Activated CD4-positive, alpha-beta memory T cell treated with anti-CD3 and anti-CD28 coated beads for 36 hours (primary cell): Measurements from ENCODE around the gene PRELID2. TPM values are rescaled to one million over a fixed set of nuclear protein-coding genes. Genes with fewer than 3 reads are reported as not detected.
A peak's percentile ranks its signal among the peaks of the same experiment; 100 is the strongest.
"Not testable (repeated sequence)": the region's sequence is repeated elsewhere in the genome, so short reads cannot be mapped to it uniquely, and the experiment has no call there.

ENCODE experiments used
- CTCF ChIA-PET: fragments of 350-600 bp; sonication (Branson Sonifier 250); formaldehyde crosslinking; loops from one replicate; lab custom pipeline; 2021; ENCODE audit warnings: antibody characterized with exemption, inconsistent platforms; lab: Charles Lee
- POLR2A ChIA-PET: fragments of 350-600 bp; sonication (Branson Sonifier 250); formaldehyde crosslinking; loops from one replicate; lab custom pipeline; 2021; ENCODE audit warnings: antibody characterized with exemption; lab: Charles Lee
- DNase-seq: peaks from one replicate; pipeline ENCODE4 v3.0.0-alpha.2; 2020
- H3K27ac Mint-ChIP-seq: one replicate; pipeline ENCODE4 v1.8.0; 2021; ENCODE audit warnings: mixed read lengths
- H3K27me3 Mint-ChIP-seq: one replicate; pipeline ENCODE4 v1.8.0; 2021; ENCODE audit warnings: mixed read lengths
- H3K36me3 Mint-ChIP-seq: one replicate; pipeline ENCODE4 v1.8.0; 2021; ENCODE audit warnings: mixed read lengths
- H3K4me1 Mint-ChIP-seq: one replicate; pipeline ENCODE4 v1.8.0; 2021; ENCODE audit warnings: low read depth, mixed read lengths
- H3K4me3 Mint-ChIP-seq: one replicate; pipeline ENCODE4 v1.8.0; 2021; ENCODE audit warnings: mild to moderate bottlenecking, mixed read lengths
- H3K9me3 Mint-ChIP-seq: one replicate; pipeline ENCODE4 v1.8.0; 2021; ENCODE audit warnings: mixed read lengths
- intact Hi-C: fragments of 100-400 bp; cut with micrococcal nuclease; formaldehyde crosslinking; loops from one replicate; pipeline ENCODE4 v1.15.1; 2023
- total RNA-seq, 2 experiments: library from RNA; stranded (reverse); gene quantifications; one replicate each; pipeline ENCODE4 v1.2.3, GENCODE V29; 2021

The PRELID2 gene
- 1 to 10 TPM; 3.8 to 4.3 TPM for total RNA-seq

DNA sequence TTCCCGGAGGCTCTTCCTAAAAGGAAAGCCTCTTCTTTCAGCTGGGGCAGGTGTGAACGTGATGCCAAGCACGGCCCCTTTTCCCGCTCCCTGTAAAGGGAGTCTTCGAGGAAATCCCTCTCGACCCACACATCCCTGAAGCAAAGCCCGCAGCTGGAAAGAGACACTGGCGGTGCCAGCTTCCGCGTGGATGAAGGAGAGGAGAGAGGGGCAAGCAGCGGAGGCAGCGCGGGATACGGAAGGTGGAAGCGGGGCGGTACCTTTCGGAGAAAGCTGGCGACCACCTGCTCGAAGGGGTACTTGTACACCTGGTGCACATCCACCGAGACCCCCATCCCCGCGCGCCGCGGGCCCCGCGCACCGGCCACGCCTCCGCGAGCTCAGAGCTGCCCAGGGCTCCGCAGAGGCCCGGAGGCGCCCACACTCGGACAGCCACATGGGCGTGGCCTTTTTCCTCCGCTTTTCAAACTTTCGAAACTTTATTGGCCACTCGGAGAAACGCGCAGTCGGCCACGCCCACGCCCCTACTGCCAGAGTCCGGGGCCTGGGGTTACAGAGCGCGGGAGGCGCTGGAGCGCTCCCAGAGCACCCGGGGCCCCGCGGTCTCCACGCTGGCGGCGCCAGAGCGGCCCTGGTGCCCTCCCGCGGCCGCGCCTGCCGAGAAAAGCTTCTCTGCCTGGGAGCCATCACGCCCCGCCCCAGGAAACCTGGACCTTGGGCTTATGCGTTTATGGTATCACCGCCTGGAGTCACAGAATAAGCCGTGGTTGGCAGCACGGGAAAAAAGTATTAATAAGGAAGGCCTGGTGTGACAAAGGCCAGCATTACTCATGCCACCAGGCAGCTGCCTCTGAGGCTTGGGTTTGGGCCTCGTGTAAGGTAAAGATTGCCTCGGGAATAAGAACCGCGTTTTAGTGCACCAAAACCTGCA is at the start of gene PRELID2:
TSS of gene PRELID2 (minus strand) at position 426 of the 931 bp plus-strand sequence. CDS start at position 335, 91 bp downstream.
- Mint-ChIP-seq H3K4me1 (peaks cover 11% of the 10 kb centered on the region), H3K36me3 (no peaks in the 10 kb centered on the region), H3K27ac (no peak within 1 kb of the TSS), H3K9me3 (no peaks in the 10 kb centered on the region), H3K27me3 (peaks cover 7% of the 10 kb centered on the region), H3K4me3 (peak within 1 kb of the TSS; percentile 53)
- ChIA-PET CTCF (interaction anchor here (0.6 to 4.6 kb wide), 4 partner anchors 9 to 1631 kb away, joined by 3 to 32 read pairs (median 3); no protein-coding TSS in a partner anchor), POLR2A (interaction anchor here (0.5 kb wide), 1 partner anchor 21 kb away, joined by 4 read pairs; no protein-coding TSS in a partner anchor)
- intact Hi-C loops, result loop anchor here (2.0 to 10.0 kb wide), 4 partner anchors 38 to 610 kb away; partner anchors contain the start of genes RBM27, SH3RF2 and TCERG1
- DNase-seq, result peak; percentile 76

DNA sequence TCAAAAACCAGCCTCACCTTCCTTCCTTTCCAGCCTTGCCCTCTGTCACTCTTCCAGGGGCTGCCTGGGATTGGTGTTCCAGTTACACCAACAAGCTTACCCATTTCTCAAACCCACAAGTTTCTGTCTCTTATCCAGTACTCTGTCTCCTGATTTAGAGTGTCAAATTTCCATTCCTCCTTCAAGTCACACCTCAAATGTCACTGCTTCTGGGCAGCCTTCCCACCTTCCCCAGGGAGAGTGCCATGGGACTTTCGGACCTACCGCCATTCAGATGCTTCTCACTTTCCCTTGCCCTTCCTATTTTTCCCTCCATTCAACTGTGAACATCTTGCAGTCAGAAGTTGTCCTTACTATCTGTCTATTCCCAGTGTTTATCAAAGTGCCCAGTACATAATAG is 39.6 kb upstream of the PRELID2 start:
- POLR2A ChIA-PET, result interaction anchor here (0.5 kb wide), 1 partner anchor 20 kb away, joined by 3 read pairs; no protein-coding TSS in a partner anchor
- CTCF ChIA-PET, result no interaction called here
- Mint-ChIP-seq H3K4me3 (no peak overlapping the region), H3K4me1 (no peaks in the 10 kb centered on the region), H3K9me3 (no peaks in the 10 kb centered on the region), H3K27me3 (peaks cover 9% of the 10 kb centered on the region), H3K36me3 (no peaks in the 10 kb centered on the region), H3K27ac (no peak overlapping the region)
- no peak for DNase-seq
- intact Hi-C loops, result no loop called here

DNA sequence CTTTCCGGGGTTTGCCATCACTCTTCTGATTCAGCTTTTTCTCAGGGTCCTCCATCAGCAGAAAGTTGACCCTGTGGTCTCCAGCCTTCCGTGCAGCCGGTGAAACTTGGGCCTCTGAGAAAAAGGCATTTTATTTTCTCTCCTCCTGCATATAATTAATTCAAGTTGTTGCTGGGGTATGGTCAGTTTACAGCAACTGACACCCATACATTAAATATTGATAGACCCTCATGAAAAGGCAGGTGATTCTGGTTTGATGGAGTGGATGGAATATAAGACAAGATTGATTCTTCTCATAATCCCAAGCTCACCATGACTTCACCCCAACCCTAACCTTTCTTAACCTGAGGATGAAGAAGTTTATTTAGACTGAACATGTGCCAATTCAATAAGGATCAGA is 37.8 kb upstream of the PRELID2 start, which contains the start of gene GRXCR2:
TSS of gene GRXCR2 (minus strand) at position 101 of the 400 bp plus-strand sequence. CDS start at position 55, 46 bp downstream.
- no peaks in the 10 kb centered on the region for H3K4me1 Mint-ChIP-seq
- no peak within 1 kb of the TSS for H3K4me3 Mint-ChIP-seq
- peaks cover 12% of the 10 kb centered on the region for H3K27me3 Mint-ChIP-seq
- intact Hi-C loops, result no loop called here
- DNase-seq, result no peak
- CTCF ChIA-PET, result no interaction called here
- H3K27ac Mint-ChIP-seq, result no peak within 1 kb of the TSS
- POLR2A ChIA-PET, result no interaction called here
- H3K9me3 Mint-ChIP-seq, result no peaks in the 10 kb centered on the region
- H3K36me3 Mint-ChIP-seq, result no peaks in the 10 kb centered on the region

DNA sequence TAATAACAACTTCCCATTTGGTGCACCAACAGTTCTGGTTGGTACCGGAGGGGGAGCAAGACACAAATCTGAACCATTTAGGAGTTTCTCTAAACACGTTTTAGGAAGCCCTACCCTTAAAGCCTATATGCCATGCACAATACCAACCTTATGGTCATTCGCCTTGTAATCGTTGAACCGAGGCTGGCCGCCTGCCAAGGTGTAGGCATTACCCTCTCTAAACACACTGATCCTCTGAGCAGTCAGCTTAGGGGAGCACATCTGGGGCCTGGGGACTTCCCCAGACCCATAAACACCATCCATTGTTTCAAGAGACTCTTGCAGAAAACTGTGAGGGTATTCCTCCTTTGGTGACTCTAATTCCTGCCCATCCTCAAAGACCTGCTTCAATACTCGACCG is 37.3 kb upstream of the PRELID2 start:
- DNase-seq, result no peak
- H3K9me3 Mint-ChIP-seq, result no peaks in the 10 kb centered on the region
- CTCF ChIA-PET, result no interaction called here
- POLR2A ChIA-PET, result no interaction called here
- intact Hi-C loops, result no loop called here
- H3K27me3 Mint-ChIP-seq, result peaks cover 12% of the 10 kb centered on the region
- no peaks in the 10 kb centered on the region for H3K36me3 Mint-ChIP-seq
- no peak overlapping the region for H3K27ac Mint-ChIP-seq
- H3K4me3 Mint-ChIP-seq, result no peak overlapping the region
- no peaks in the 10 kb centered on the region for H3K4me1 Mint-ChIP-seq

DNA sequence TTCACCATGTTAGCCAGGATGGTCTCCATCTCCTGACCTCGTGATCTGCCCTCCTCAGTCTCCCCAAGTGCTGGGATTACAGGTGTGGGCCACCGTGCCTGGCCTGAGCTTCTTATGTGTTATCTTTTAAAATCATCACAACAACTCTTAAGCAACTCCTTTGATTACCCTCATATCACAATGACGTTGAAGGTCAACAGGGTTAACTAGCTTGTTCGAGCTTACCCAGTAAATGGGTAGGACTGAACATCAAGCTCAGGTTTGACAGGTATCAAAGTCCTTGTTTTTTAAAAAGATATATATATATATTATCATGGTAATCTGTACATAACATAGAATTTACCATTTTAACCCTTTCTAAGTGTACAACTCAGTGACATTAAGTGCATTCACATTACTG is 34.6 kb upstream of the PRELID2 start:
- ChIA-PET POLR2A (no interaction called here), CTCF (interaction anchor here (0.7 kb wide), 1 partner anchor 287 kb away, joined by 5 read pairs; no protein-coding TSS in a partner anchor)
- no peak overlapping the region for H3K4me3 Mint-ChIP-seq
- no peak overlapping the region for H3K27ac Mint-ChIP-seq
- H3K4me1 Mint-ChIP-seq, result no peaks in the 10 kb centered on the region
- H3K9me3 Mint-ChIP-seq, result no peaks in the 10 kb centered on the region
- H3K27me3 Mint-ChIP-seq, result peaks cover 7% of the 10 kb centered on the region
- DNase-seq, result no peak
- no peaks in the 10 kb centered on the region for H3K36me3 Mint-ChIP-seq
- intact Hi-C loops, result no loop called here

DNA sequence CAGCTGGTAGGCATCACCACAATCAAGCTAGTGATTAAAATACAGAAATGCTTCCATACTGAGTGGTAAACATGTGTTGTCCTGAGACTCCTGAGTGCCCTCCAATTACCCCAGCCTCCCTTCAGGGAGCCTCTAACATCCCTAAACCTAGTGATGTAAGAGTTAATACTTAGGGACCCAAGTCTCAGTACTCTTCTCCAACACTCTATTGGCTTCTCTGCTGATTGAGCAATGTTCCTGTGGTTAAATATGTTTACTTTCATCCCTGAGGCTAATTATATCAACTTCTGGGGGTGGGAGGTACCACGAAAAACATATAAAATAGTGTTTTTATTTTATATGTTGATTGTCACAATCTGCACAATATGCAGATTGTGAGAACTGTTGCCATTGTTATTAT is 32.7 kb upstream of the PRELID2 start:
- no peak for DNase-seq
- Mint-ChIP-seq H3K9me3 (no peaks in the 10 kb centered on the region), H3K27me3 (peaks cover 6% of the 10 kb centered on the region), H3K27ac (no peak overlapping the region), H3K4me3 (no peak overlapping the region), H3K4me1 (no peaks in the 10 kb centered on the region), H3K36me3 (no peaks in the 10 kb centered on the region)
- POLR2A ChIA-PET, result no interaction called here
- intact Hi-C loops, result no loop called here
- CTCF ChIA-PET, result no interaction called here

DNA sequence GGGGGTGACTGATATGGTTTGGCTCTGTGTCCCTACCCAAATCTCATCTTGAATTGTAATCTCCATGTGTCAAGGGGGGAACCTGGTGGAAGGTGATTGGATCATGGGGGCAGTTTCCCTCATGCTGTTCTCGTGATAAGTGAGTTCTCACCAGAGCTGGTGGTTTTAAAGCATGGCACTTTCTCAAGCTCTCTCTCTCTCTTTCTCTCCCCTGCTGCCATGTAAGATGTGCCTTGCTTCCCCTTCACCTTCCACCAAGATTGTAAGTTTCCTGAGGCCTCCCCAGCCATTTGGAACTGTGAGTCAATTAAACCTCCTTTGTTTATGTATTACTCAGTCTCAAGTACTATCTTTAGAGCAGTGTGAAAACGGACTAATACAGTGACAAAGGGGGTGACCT is 29.3 kb upstream of the PRELID2 start:
- H3K4me3 Mint-ChIP-seq, CTCF ChIA-PET, H3K36me3 Mint-ChIP-seq, POLR2A ChIA-PET, H3K4me1 Mint-ChIP-seq, DNase-seq, H3K9me3 Mint-ChIP-seq, H3K27ac Mint-ChIP-seq, intact Hi-C loops: not testable (repeated sequence)
- H3K27me3 Mint-ChIP-seq, result peaks cover 12% of the 10 kb centered on the region

DNA sequence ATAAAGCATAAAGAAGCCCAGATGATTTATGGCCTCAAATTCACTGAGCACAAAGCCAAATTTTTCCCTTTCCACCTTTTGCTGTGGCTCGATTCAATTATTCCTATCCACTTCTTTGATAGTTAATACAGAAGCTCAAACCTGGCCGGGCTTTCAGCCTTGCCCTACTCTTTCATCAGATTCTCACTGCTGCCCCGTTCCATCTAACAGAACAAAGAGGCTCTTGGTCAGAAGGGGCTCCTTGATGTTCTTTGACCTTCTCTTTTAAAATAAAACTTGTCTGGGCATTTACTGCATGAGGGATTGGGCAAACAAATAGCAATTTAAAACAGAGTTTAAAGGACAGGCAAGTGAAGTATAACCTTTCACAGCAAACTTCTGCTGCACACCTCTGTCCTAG is 27.9 kb upstream of the PRELID2 start:
- H3K27ac Mint-ChIP-seq, result no peak overlapping the region
- no peak overlapping the region for H3K4me3 Mint-ChIP-seq
- intact Hi-C loops, result no loop called here
- H3K36me3 Mint-ChIP-seq, result no peaks in the 10 kb centered on the region
- no peaks in the 10 kb centered on the region for H3K4me1 Mint-ChIP-seq
- peaks cover 9% of the 10 kb centered on the region for H3K27me3 Mint-ChIP-seq
- DNase-seq, result no peak
- ChIA-PET POLR2A (no interaction called here), CTCF (no interaction called here)
- H3K9me3 Mint-ChIP-seq, result no peaks in the 10 kb centered on the region

DNA sequence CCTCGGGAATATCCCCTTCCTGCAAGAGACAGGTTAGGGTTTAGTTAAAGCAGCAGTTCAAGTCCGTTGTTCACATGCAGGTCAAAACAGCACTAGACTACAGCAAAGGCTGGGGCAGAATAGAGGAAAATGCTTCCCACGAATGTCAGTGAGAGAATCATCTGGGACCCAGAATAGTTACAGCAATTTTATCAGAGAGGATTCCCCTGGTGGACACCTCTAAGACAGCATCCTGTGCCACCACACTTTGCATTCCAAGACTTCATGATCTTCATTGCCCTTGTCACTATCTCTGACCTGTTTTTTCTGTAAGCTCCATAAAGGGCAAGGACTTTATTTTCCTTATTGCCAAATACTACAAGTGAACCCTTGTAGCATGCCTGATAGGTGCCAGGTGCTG is 24.8 kb upstream of the PRELID2 start:
- no peak for DNase-seq
- H3K4me1 Mint-ChIP-seq, result no peaks in the 10 kb centered on the region

DNA sequence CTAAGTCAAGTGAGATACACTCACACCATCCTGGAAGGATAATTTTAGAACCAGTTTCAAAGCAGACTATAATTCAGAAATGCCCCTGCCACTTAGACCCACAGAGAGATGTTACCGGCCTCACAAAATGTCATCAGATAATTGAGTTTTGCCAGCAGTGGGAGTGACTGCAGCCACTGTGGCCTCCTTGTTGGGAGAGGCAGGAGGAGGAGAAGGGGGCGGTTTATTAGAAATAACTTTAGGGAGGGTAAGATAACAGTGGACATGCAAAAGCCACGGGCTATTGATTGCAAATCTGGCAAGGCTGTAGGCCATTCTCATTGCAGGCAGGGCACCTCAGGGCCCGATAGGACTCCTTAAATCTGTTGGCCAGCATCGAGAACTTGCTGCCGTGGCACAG is 24.3 kb upstream of the PRELID2 start:
- H3K9me3 Mint-ChIP-seq, result no peaks in the 10 kb centered on the region
- POLR2A ChIA-PET, result no interaction called here
- H3K27me3 Mint-ChIP-seq, result peaks cover 11% of the 10 kb centered on the region
- no peak overlapping the region for H3K27ac Mint-ChIP-seq
- H3K4me1 Mint-ChIP-seq, result no peaks in the 10 kb centered on the region
- intact Hi-C loops, result no loop called here
- H3K36me3 Mint-ChIP-seq, result no peaks in the 10 kb centered on the region
- H3K4me3 Mint-ChIP-seq, result no peak overlapping the region
- no peak for DNase-seq
- CTCF ChIA-PET, result interaction anchor here (1.2 kb wide), 1 partner anchor 29 kb away, joined by 3 read pairs; no protein-coding TSS in a partner anchor

More for the DNA sequence above, 24.8 kb upstream of the PRELID2 start:
- no peak overlapping the region for H3K27ac Mint-ChIP-seq
- CTCF ChIA-PET, result interaction anchor here (0.8 to 1.2 kb wide), 2 partner anchors 28 to 34 kb away, joined by 3 read pairs; no protein-coding TSS in a partner anchor
- H3K9me3 Mint-ChIP-seq, result no peaks in the 10 kb centered on the region
- POLR2A ChIA-PET, result no interaction called here
- no peaks in the 10 kb centered on the region for H3K36me3 Mint-ChIP-seq
- no peak overlapping the region for H3K4me3 Mint-ChIP-seq
- peaks cover 11% of the 10 kb centered on the region for H3K27me3 Mint-ChIP-seq
- intact Hi-C loops, result no loop called here

DNA sequence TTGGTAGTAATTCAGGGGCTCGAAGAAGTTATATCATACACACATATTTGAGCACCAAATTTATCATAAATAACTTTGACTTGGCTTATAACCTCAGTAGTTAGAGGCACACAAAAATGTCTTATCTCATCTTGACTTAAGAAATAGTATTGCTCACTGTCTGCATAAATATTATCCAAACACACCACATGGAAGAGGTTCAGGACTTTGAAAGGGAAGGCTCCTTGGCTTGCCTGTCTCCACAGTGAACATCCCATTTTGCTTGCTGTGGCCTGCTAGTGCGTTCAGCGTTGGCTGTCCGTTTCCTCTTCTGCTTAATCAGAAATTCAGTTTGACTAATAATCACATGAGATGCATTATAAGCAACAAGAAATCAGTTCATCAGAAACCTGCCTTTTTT is 23.8 kb upstream of the PRELID2 start:
- Mint-ChIP-seq H3K4me3 (no peak overlapping the region), H3K27me3 (peaks cover 11% of the 10 kb centered on the region), H3K4me1 (no peaks in the 10 kb centered on the region), H3K27ac (no peak overlapping the region), H3K36me3 (no peaks in the 10 kb centered on the region), H3K9me3 (no peaks in the 10 kb centered on the region)
- ChIA-PET CTCF (no interaction called here), POLR2A (no interaction called here)
- intact Hi-C loops, result no loop called here
- DNase-seq, result no peak

DNA sequence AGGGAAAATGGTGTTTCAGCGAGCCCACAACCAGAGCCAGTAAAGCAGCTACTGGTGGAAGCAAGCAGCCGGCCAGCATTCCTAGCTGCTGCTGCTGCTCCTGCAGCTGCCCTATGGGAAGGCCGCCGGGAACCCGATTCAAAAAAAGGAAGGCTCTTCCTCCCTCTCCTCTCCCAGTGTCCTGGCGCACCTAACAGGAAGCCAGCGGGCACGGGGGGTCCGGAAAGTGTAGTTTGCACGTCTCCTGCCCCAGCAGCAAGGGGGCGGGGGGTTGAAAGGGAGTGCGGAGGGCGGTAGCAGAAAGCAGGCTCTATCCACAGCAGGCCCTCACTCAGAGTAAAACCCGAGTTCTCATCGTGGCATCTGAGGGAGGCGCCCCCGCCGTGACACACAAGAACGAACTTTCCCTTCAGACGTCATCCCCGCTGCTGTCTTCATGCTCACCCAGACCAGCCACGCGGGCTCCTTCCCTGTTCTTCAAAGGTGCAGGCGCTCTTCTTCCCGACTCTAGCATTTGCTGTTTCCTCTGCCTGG is 21.2 kb upstream of the PRELID2 start:
- no peaks in the 10 kb centered on the region for H3K9me3 Mint-ChIP-seq
- DNase-seq, result peak; percentile 48
- POLR2A ChIA-PET, result interaction anchor here (0.6 kb wide), 1 partner anchor 22 kb away, joined by 4 read pairs; no protein-coding TSS in a partner anchor
- H3K4me1 Mint-ChIP-seq, result no peaks in the 10 kb centered on the region
- no peaks in the 10 kb centered on the region for H3K36me3 Mint-ChIP-seq
- CTCF ChIA-PET, result no interaction called here
- peaks cover 9% of the 10 kb centered on the region for H3K27me3 Mint-ChIP-seq
- no peak overlapping the region for H3K4me3 Mint-ChIP-seq
- intact Hi-C loops, result no loop called here
- H3K27ac Mint-ChIP-seq, result no peak overlapping the region
